Glutamatergic neuron (in vitro differentiated cells): ENCODE results near the gene LIN54. TPM values are rescaled to one million over a fixed set of nuclear protein-coding genes. Genes with fewer than 3 reads are reported as not detected.
"Not testable (repeated sequence)": the region's sequence is repeated elsewhere in the genome, so short reads cannot be mapped to it uniquely, and the experiment has no call there.

Source experiments
- DNase-seq: peaks from one replicate; pipeline ENCODE4 v3.0.0; 2022
- H3K27ac Mint-ChIP-seq: one replicate; pipeline ENCODE4 v1.8.0; 2020; ENCODE audit warnings: mild to moderate bottlenecking, mixed read lengths, inconsistent platforms; ENCODE audit not compliant: unreplicated experiment
- H3K27me3 Mint-ChIP-seq: one replicate; pipeline ENCODE4 v1.8.0; 2020; ENCODE audit warnings: mild to moderate bottlenecking, moderate library complexity, mixed read lengths, inconsistent platforms; ENCODE audit not compliant: unreplicated experiment
- H3K36me3 Mint-ChIP-seq: one replicate; pipeline ENCODE4 v1.8.0; 2020; ENCODE audit warnings: mild to moderate bottlenecking, mixed read lengths, inconsistent platforms; ENCODE audit not compliant: unreplicated experiment
- H3K4me1 Mint-ChIP-seq: one replicate; pipeline ENCODE4 v1.8.0; 2020; ENCODE audit warnings: mild to moderate bottlenecking, low read depth, mixed read lengths, inconsistent platforms; ENCODE audit not compliant: unreplicated experiment
- H3K4me3 Mint-ChIP-seq: one replicate; pipeline ENCODE4 v1.8.0; 2020; ENCODE audit warnings: mild to moderate bottlenecking, mixed read lengths, inconsistent platforms; ENCODE audit not compliant: unreplicated experiment
- H3K9me3 Mint-ChIP-seq: one replicate; pipeline ENCODE4 v1.8.0; 2020; ENCODE audit warnings: mild to moderate bottlenecking, moderate library complexity, mixed read lengths, inconsistent platforms; ENCODE audit not compliant: unreplicated experiment
- CTCF ChIP-seq: fragments of 200-600 bp; sonication (generic); IDR thresholded peaks from one replicate; pipeline ENCODE4 v1.5.0; 2021; ENCODE audit not compliant: partially characterized antibody, unreplicated experiment
- total RNA-seq: library from RNA; stranded (reverse); fragmentation: NEBNext Ultra II Directional; extraction: Animal tissue kit (Norgen Biotek cat#: 25700); gene quantifications from one replicate; pipeline ENCODE4 v1.2.1, GENCODE V29; 2021; ENCODE audit not compliant: unreplicated experiment

Gene LIN54
- total RNA-seq, 1 donor from 2014 or later: 10.9 TPM

DNA sequence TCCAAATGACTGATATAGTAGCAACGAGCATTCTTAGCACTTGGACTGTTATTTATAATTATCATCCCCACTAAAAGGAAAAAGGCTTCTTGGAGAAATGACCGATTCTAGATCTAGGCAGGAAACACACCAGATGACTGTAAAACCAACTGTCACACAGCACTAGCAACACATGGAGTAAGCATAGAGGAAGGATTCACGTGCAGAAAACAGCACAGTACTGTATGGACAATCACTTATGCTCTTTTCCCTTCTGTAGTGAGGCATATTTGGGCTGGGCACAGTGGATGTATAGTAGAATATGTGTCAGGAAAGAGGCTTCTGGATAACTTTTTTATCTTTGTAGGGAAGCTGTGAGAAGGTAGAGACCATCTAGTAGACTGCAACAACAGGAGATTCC is 18.4 kb upstream of the LIN54 start:
- Mint-ChIP-seq H3K27ac (no peak overlapping the region), H3K36me3 (peaks cover 5% of the 10 kb centered on the region), H3K27me3 (peaks cover 5% of the 10 kb centered on the region), H3K9me3 (peaks cover 8% of the 10 kb centered on the region), H3K4me3 (no peak overlapping the region), H3K4me1 (no peaks in the 10 kb centered on the region)
- no peak for DNase-seq
- no peak for TF ChIP-seq CTCF

DNA sequence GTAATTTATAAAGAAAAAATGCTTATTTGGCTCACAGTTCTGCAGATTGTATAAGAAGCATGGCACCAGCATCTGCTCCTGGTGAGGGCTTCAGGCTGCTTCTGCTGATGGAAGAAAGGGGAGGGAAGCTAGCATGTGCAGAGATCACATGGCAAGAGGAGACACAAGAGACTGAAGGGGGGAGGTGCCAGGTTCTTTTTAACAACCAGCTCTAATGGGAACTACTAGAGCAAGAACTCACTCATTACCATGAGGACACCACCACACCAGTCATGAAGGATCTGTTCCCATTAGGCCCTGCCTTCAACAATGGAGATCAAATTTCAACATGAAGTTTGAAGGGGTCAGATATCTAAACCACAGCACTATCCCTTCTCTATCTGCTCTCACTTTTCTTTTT is 14.9 kb upstream of the LIN54 start:
- no peak for TF ChIP-seq CTCF
- Mint-ChIP-seq H3K9me3 (peaks cover 9% of the 10 kb centered on the region), H3K27ac (no peak overlapping the region), H3K36me3 (peaks cover 5% of the 10 kb centered on the region), H3K27me3 (peaks cover 3% of the 10 kb centered on the region), H3K4me3 (no peak overlapping the region), H3K4me1 (no peaks in the 10 kb centered on the region)
- DNase-seq: no peak

GRCh38 chr4:83024233-83024632 is 13.6 kb upstream of the LIN54 start:
- Mint-ChIP-seq H3K4me1 (no peaks in the 10 kb centered on the region), H3K9me3 (peaks cover 9% of the 10 kb centered on the region), H3K4me3 (no peak overlapping the region), H3K36me3 (peaks cover 5% of the 10 kb centered on the region), H3K27ac (no peak overlapping the region), H3K27me3 (peaks cover 3% of the 10 kb centered on the region)
- no peak for DNase-seq
- TF ChIP-seq CTCF: no peak

GRCh38 chr4:83023599-83023998 is 13.0 kb upstream of the LIN54 start:
- not testable (repeated sequence) for H3K4me1 Mint-ChIP-seq, H3K36me3 Mint-ChIP-seq, DNase-seq, H3K4me3 Mint-ChIP-seq, H3K27me3 Mint-ChIP-seq, H3K27ac Mint-ChIP-seq, H3K9me3 Mint-ChIP-seq

- DNase-seq: no peak
- Mint-ChIP-seq H3K36me3 (peaks cover 5% of the 10 kb centered on the region), H3K4me1 (no peaks in the 10 kb centered on the region), H3K9me3 (peaks cover 9% of the 10 kb centered on the region), H3K27ac (no peak overlapping the region), H3K4me3 (no peak overlapping the region), H3K27me3 (no peaks in the 10 kb centered on the region)
- no peak for TF ChIP-seq CTCF
These were observed 12.3 kb upstream of the LIN54 start for GRCh38 chr4:83022724-83023450.
